ENCODE data around the gene PTEN.
"Not testable (repeated sequence)": the region's sequence is repeated elsewhere in the genome, so short reads cannot be mapped to it uniquely, and the experiment has no call there.

Gene PTEN

GRCh38 chr10:87846023-87846422 is 17.4 kb upstream of the PTEN start:
- DNase-seq (ENCODE audit: low read depth), result peak; percentile 95

- not testable (repeated sequence) for DNase-seq (ENCODE audit: low read depth)
Measured at GRCh38 chr10:87846711-87847110, 16.7 kb upstream of the PTEN start.

- DNase-seq (ENCODE audit: low read depth), result peak; percentile 78
Measured at GRCh38 chr10:87847550-87847949, 15.9 kb upstream of the PTEN start.

GRCh38 chr10:87849001-87849400 is 14.4 kb upstream of the PTEN start:
- no peak for DNase-seq (ENCODE audit: low read depth)

GRCh38 chr10:87850742-87851205 is 12.7 kb upstream of the PTEN start:
- DNase-seq (ENCODE audit: low read depth), result peak; percentile 73

- no peak for DNase-seq (ENCODE audit: low read depth)
Measured at GRCh38 chr10:87852089-87852488, 11.3 kb upstream of the PTEN start.

- DNase-seq (ENCODE audit: low read depth), result not testable (repeated sequence)
Measured at GRCh38 chr10:87855247-87855646, 8.2 kb upstream of the PTEN start.

- DNase-seq (ENCODE audit: low read depth), result not testable (repeated sequence)
Measured at GRCh38 chr10:87855665-87856064, 7.8 kb upstream of the PTEN start.

GRCh38 chr10:87860156-87860795 is 3.1 kb upstream of the PTEN start:
- peak; percentile 79 for DNase-seq (ENCODE audit: low read depth)

GRCh38 chr10:87860816-87861403 is 2.5 kb upstream of the PTEN start:
- DNase-seq (ENCODE audit: low read depth), result no peak

- DNase-seq (ENCODE audit: low read depth), result peak; percentile 95
Measured at GRCh38 chr10:87861566-87861952, 1.9 kb upstream of the PTEN start.

- peak; percentile 99 for DNase-seq (ENCODE audit: low read depth)
Measured at GRCh38 chr10:87861953-87862678, 1.3 kb upstream of the PTEN start.

- DNase-seq (ENCODE audit: low read depth), result no peak
Measured at GRCh38 chr10:87862679-87863052, 759 bp upstream of the PTEN start.

GRCh38 chr10:87863951-87864495 is 598 bp downstream of the PTEN start:
- peak; percentile 53 for DNase-seq (ENCODE audit: low read depth)

- peak; percentile 51 for DNase-seq (ENCODE audit: low read depth)
Measured at GRCh38 chr10:87864496-87865059, 1.2 kb downstream of the PTEN start.

- DNase-seq (ENCODE audit: low read depth), result peak; percentile 41
Measured at GRCh38 chr10:87865241-87865881, 1.9 kb downstream of the PTEN start.

GRCh38 chr10:87866412-87866974 is 3.1 kb downstream of the PTEN start:
- no peak for DNase-seq (ENCODE audit: low read depth)

- DNase-seq (ENCODE audit: low read depth), result no peak
Measured at GRCh38 chr10:87867453-87867852, 4.0 kb downstream of the PTEN start.

GRCh38 chr10:87868277-87868676 is 4.9 kb downstream of the PTEN start:
- DNase-seq (ENCODE audit: low read depth), result no peak

- not testable (repeated sequence) for DNase-seq (ENCODE audit: low read depth)
Measured at GRCh38 chr10:87869139-87869538, 5.7 kb downstream of the PTEN start.

GRCh38 chr10:87869773-87870551 is 6.5 kb downstream of the PTEN start:
- DNase-seq (ENCODE audit: low read depth), result no peak
